ENCODE data around the gene S100A2. TPM values are rescaled to one million over a fixed set of nuclear protein-coding genes. Genes with fewer than 3 reads are reported as not detected.
A peak's percentile ranks its signal among the peaks of the same experiment; 100 is the strongest.

S100A2 gene
- total and polyA plus RNA-seq, 4 donors: 0.40 to 1.2 (median 0.81) TPM; not detected in 1

DNA sequence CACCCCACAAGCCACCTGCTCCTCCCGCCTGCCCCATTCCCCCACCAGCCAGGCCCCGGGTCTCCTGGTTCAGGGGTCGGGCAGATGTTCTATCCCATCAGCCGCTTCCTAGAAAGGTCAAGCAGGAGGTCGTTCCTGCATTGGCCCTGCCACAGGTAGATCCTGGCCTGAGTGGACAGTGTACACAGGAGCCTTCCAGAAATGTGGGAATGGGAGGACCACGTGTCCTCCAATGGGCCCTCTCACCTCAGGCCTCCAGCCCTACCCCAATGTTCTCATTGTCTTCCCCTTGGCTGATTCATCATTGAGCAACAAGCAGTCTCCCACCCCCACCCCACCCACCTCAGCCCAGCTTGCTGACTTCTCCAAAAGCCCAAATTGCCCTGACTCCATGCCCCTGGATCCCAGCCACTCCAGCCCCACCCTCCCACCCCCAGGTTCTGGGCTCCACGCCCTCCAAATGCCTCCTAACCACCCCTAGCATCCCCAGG is 45.2 kb upstream of the S100A2 start:
- H3K4me3 ChIP-seq (ENCODE audit: low read depth, low read length): no peak overlapping the region
- 100% methylated on average over 2 of the region's 7 CpGs for WGBS (ENCODE audit: insufficient coverage)
- H3K27me3 ChIP-seq (ENCODE audit: control insufficient read depth, insufficient read depth, low read length): no peaks in the 10 kb centered on the region
- no peak overlapping the region for H3K27ac ChIP-seq (ENCODE audit: low read depth, low read length)
- DNase-seq (ENCODE audit: low read depth in 4 of 6, low spot score in 6 of 6): no peak
- H3K4me1 ChIP-seq (ENCODE audit: control insufficient read depth, insufficient read depth, low read length): peaks cover 50% of the 10 kb centered on the region
- H3K36me3 ChIP-seq (ENCODE audit: control insufficient read depth, insufficient read depth, low read length): peaks cover 27% of the 10 kb centered on the region
- no peaks in the 10 kb centered on the region for H3K9me3 ChIP-seq (ENCODE audit: control insufficient read depth, insufficient read depth, low read length)

DNA sequence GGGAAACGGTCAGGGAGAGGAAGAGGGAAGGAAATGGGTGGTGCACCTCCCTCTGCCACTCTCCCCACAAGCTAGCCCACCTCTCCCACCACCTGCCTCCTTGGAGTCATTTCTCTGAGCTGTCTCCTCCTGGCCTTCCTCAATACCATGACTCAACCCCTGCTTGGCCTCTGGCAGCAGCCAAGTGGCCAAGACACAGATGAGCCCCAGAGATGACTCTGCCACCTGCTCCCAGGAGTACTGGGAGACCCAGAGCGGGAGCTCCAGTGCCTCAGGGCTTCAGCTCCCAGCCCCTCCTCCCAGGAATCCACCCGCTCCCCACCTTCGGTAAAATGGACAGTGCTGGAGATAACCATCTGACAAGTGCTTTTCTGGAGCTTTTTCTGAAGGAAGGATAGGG is 44.7 kb upstream of the S100A2 start:
- no peak overlapping the region for H3K27ac ChIP-seq (ENCODE audit: low read depth, low read length)
- no peaks in the 10 kb centered on the region for H3K27me3 ChIP-seq (ENCODE audit: control insufficient read depth, insufficient read depth, low read length)
- peaks cover 50% of the 10 kb centered on the region for H3K4me1 ChIP-seq (ENCODE audit: control insufficient read depth, insufficient read depth, low read length)
- no peak for DNase-seq (ENCODE audit: low read depth in 4 of 6, low spot score in 6 of 6)
- WGBS (ENCODE audit: insufficient coverage): 20% methylated on average over 1 of the region's 4 CpGs
- no peaks in the 10 kb centered on the region for H3K9me3 ChIP-seq (ENCODE audit: control insufficient read depth, insufficient read depth, low read length)
- peaks cover 31% of the 10 kb centered on the region for H3K36me3 ChIP-seq (ENCODE audit: control insufficient read depth, insufficient read depth, low read length)
- no peak overlapping the region for H3K4me3 ChIP-seq (ENCODE audit: low read depth, low read length)

DNA sequence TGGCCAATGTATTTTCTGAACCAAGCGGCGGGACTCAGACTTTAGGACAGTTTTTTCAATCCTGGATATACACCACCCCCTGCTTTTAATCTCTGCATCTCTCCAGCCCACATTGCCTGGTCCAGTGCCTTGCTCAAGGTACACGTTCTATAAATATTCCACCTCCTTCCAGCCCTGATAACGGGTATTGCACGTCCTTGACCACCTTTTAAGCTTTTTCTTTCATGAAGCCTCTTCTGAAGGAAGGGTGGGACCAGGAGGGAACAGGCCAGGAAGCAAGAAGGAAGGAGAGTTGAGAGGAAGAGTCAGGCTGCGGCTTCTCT is 43.9 kb upstream of the S100A2 start:
- Histone ChIP-seq H3K27ac (ENCODE audit: low read depth, low read length) (peak overlapping the region; percentile 54), H3K27me3 (ENCODE audit: control insufficient read depth, insufficient read depth, low read length) (no peaks in the 10 kb centered on the region), H3K36me3 (ENCODE audit: control insufficient read depth, insufficient read depth, low read length) (peaks cover 31% of the 10 kb centered on the region), H3K9me3 (ENCODE audit: control insufficient read depth, insufficient read depth, low read length) (no peaks in the 10 kb centered on the region), H3K4me3 (ENCODE audit: low read depth, low read length) (no peak overlapping the region), H3K4me1 (ENCODE audit: control insufficient read depth, insufficient read depth, low read length) (peaks cover 50% of the 10 kb centered on the region)
- WGBS (ENCODE audit: insufficient coverage): 83% methylated on average over 2 of the region's 6 CpGs
- DNase-seq (ENCODE audit: low read depth in 4 of 6, low spot score in 6 of 6): no peak

DNA sequence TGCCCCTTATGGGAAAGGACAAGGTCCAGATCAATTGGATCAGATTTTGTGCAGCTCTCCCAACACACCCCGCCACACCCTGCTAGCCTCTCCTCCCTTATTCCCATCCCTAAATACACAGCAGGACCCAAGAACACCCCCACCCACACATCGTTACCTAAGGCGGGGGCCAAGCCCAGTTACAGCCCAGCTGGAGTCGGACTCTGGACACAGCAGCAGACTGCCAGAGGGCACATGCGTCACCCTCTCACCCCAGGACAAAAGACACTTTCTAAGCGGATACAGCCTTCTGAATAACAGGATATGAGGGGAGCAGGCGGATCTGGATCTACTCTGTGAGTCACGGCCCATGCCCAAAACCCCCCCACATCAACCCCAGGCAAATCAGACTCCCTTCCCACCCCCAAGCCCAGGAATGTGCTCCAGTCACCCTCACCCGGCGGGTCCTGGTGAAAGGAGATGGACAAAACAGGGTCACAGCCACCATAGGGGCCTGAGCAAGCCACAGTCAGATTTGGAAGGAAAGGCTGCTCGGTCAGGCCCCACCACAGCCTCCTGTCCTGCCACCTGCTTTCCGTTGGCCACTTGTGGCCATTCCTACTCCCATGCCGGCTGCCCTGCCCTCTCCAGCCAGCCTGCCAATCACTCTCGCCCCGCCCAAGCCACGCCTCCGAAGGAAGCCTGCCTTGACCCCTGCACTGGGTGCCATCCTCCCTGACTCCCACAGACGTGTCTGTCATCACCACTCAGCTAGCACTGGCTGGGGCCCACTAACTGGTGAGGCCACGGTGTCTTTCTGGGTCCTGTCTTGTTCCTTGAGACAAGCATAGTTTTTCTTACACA is 43.3 kb upstream of the S100A2 start:
- Histone ChIP-seq H3K4me3 (ENCODE audit: low read depth, low read length) (peak overlapping the region; percentile 21), H3K4me1 (ENCODE audit: control insufficient read depth, insufficient read depth, low read length) (peaks cover 50% of the 10 kb centered on the region), H3K36me3 (ENCODE audit: control insufficient read depth, insufficient read depth, low read length) (peaks cover 31% of the 10 kb centered on the region), H3K27me3 (ENCODE audit: control insufficient read depth, insufficient read depth, low read length) (no peaks in the 10 kb centered on the region), H3K9me3 (ENCODE audit: control insufficient read depth, insufficient read depth, low read length) (no peaks in the 10 kb centered on the region), H3K27ac (ENCODE audit: low read depth, low read length) (peak overlapping the region; percentile 54)
- DNase-seq (ENCODE audit: low read depth in 4 of 6, low spot score in 6 of 6): peak in 1 of 6 donors; percentile 48
- 36% methylated on average over 19 of the region's 19 CpGs for whole genome bisulfite sequencing (ENCODE audit: insufficient coverage)

DNA sequence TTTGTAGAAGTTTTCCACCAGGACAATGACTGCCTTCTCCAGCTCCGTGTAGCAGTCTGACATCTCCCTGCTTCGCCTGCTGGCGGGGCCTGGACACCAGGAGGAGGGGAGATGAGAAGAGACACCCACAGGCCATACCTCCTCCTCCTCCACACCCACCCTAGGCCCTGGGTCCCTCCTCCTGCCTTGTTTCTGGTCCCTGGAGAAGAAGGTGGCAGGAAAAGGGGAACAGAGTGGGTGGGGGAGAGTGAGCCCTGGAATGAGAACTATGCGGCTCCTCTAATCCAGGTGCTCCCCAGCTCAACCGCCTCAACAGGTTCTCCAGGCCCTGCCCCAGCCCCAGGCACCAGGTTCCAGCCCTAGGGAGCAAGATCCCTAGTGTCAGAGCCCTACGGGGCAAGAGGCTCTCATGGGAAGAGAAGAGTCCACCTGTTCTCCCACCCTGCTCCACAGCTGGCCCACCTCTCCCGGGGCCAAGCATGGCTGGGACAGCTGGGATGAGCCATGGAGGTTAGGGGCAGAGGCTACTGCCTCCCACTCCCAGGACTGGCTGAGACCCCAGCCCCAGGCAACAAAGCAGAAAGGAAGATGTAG is 42.5 kb upstream of the S100A2 start:
- peaks cover 47% of the 10 kb centered on the region for H3K4me1 ChIP-seq (ENCODE audit: control insufficient read depth, insufficient read depth, low read length)
- no peaks in the 10 kb centered on the region for H3K27me3 ChIP-seq (ENCODE audit: control insufficient read depth, insufficient read depth, low read length)
- 90% methylated on average over 2 of the region's 7 CpGs for WGBS (ENCODE audit: insufficient coverage)
- no peak for DNase-seq (ENCODE audit: low read depth in 4 of 6, low spot score in 6 of 6)
- H3K9me3 ChIP-seq (ENCODE audit: control insufficient read depth, insufficient read depth, low read length): no peaks in the 10 kb centered on the region
- H3K36me3 ChIP-seq (ENCODE audit: control insufficient read depth, insufficient read depth, low read length): peaks cover 31% of the 10 kb centered on the region
- H3K4me3 ChIP-seq (ENCODE audit: low read depth, low read length): peak overlapping the region; percentile 21
- H3K27ac ChIP-seq (ENCODE audit: low read depth, low read length): peak overlapping the region; percentile 54

DNA sequence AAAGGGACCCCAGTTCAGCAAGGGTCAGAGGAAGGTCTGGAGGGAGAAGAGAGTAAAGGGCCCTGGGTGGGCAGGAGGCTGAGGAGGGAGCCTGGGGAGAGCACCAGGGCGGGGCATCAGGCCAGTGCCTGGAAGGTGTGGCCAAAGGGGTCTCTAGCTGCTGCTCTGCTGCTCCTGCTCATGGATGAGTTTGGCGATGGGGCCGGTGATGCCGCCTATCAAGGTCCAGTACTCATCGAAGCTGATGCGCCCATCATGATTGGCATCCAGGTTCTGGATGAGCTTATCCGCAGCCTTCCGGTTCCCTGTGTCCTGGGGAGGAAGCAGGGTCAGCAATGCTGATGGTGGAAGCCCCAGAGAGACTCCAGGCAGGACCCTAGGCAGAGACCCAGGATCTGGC is 41.7 kb upstream of the S100A2 start:
- Histone ChIP-seq H3K4me3 (ENCODE audit: low read depth, low read length) (no peak overlapping the region), H3K27me3 (ENCODE audit: control insufficient read depth, insufficient read depth, low read length) (no peaks in the 10 kb centered on the region), H3K36me3 (ENCODE audit: control insufficient read depth, insufficient read depth, low read length) (peaks cover 31% of the 10 kb centered on the region), H3K9me3 (ENCODE audit: control insufficient read depth, insufficient read depth, low read length) (no peaks in the 10 kb centered on the region), H3K4me1 (ENCODE audit: control insufficient read depth, insufficient read depth, low read length) (peaks cover 39% of the 10 kb centered on the region), H3K27ac (ENCODE audit: low read depth, low read length) (no peak overlapping the region)
- no peak for DNase-seq (ENCODE audit: low read depth in 4 of 6, low spot score in 6 of 6)
- 96% methylated on average over 8 of the region's 8 CpGs for WGBS (ENCODE audit: insufficient coverage)

DNA sequence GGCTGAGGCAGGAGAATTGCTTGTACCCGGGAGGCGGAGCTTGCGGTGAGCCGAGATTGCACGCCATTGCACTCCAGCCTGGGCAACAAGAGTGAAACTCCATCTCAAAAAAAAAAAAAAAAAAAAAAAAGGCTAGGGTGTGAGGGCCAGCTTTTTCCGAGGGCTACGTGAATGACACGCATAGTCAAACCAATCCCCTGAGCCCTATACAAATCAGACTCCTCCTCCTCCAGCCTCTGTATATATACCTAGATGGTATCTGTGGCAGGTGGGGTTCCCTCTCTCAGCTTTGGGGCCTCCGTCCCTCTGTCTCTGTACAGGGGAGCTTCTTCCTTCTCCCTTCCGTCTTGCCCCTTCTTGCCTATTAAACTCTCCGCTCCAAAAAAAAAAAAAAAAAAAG is 40.5 kb upstream of the S100A2 start:
- Histone ChIP-seq H3K36me3 (ENCODE audit: control insufficient read depth, insufficient read depth, low read length) (peaks cover 31% of the 10 kb centered on the region), H3K27ac (ENCODE audit: low read depth, low read length) (no peak overlapping the region), H3K27me3 (ENCODE audit: control insufficient read depth, insufficient read depth, low read length) (no peaks in the 10 kb centered on the region), H3K4me1 (ENCODE audit: control insufficient read depth, insufficient read depth, low read length) (peaks cover 32% of the 10 kb centered on the region), H3K4me3 (ENCODE audit: low read depth, low read length) (no peak overlapping the region), H3K9me3 (ENCODE audit: control insufficient read depth, insufficient read depth, low read length) (no peaks in the 10 kb centered on the region)
- no peak for DNase-seq (ENCODE audit: low read depth in 4 of 6, low spot score in 6 of 6)
- WGBS (ENCODE audit: insufficient coverage): 100% methylated on average over 5 of the region's 11 CpGs

DNA sequence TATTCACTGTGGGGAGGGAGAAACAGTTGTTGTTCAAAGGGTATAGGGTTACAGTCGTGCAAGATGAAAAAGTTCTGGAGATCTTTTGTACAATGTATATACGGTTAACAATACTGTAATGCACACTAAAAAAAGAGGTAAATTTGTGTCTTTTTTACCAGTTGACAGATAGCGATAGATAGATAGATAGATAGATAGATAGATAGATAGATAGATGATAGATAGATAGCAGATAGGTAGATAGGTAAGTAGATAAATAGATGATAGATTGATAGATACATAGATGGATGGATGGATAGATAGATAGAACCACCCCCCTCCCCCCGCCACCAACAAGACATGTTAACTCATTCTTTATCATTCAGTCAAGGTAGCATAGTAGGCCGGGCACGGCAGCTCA is 37.1 kb upstream of the S100A2 start:
- DNase-seq (ENCODE audit: low read depth in 4 of 6, low spot score in 6 of 6): no peak
- Histone ChIP-seq H3K4me1 (ENCODE audit: control insufficient read depth, insufficient read depth, low read length) (peaks cover 17% of the 10 kb centered on the region), H3K27me3 (ENCODE audit: control insufficient read depth, insufficient read depth, low read length) (no peaks in the 10 kb centered on the region), H3K4me3 (ENCODE audit: low read depth, low read length) (no peak overlapping the region), H3K36me3 (ENCODE audit: control insufficient read depth, insufficient read depth, low read length) (peaks cover 20% of the 10 kb centered on the region), H3K27ac (ENCODE audit: low read depth, low read length) (no peak overlapping the region), H3K9me3 (ENCODE audit: control insufficient read depth, insufficient read depth, low read length) (no peaks in the 10 kb centered on the region)
- no CpG with 5 or more reads among the region's 6 CpGs for WGBS (ENCODE audit: insufficient coverage)

DNA sequence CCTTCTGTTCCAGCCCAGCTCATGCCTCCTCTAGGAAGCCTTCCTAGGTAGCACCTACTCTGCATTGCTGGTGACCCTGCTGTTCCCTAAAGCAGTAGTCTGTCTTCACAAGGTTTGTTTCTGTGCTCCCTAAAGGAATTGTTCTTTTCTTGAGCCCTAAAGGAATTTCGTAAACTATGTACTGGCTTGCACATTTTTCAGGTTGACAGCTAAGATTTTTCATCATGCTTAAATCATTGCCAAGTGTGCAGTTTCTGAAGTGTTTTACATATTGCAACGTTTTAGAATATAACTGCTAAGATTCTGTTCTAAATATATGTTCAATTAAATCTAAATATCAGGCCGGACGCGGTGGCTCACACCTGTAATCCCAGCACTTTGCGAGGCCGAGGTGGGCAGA is 34.2 kb upstream of the S100A2 start:
- Histone ChIP-seq H3K36me3 (ENCODE audit: control insufficient read depth, insufficient read depth, low read length) (no peaks in the 10 kb centered on the region), H3K27me3 (ENCODE audit: control insufficient read depth, insufficient read depth, low read length) (no peaks in the 10 kb centered on the region), H3K9me3 (ENCODE audit: control insufficient read depth, insufficient read depth, low read length) (no peaks in the 10 kb centered on the region), H3K27ac (ENCODE audit: low read depth, low read length) (peak overlapping the region; percentile 3), H3K4me3 (ENCODE audit: low read depth, low read length) (no peak overlapping the region), H3K4me1 (ENCODE audit: control insufficient read depth, insufficient read depth, low read length) (peaks cover 16% of the 10 kb centered on the region)
- WGBS (ENCODE audit: insufficient coverage): no CpG with 5 or more reads among the region's 7 CpGs
- DNase-seq (ENCODE audit: low read depth in 4 of 6, low spot score in 6 of 6): no peak
